Kidney epithelial cell (primary cell): ENCODE measurements around the gene NFKBIL1. TPM values are rescaled to one million over a fixed set of nuclear protein-coding genes. Genes with fewer than 3 reads are reported as not detected.

Source experiments
- DNase-seq: peaks from one replicate; pipeline ENCODE4 v3.0.0-alpha.2; 2010; ENCODE audit warnings: low read depth
- H3K27me3 ChIP-seq: 2 replicates; pipeline ENCODE4 v1.6.0; 2011; ENCODE audit warnings: low read length; ENCODE audit not compliant: control insufficient read depth, insufficient read depth
- H3K36me3 ChIP-seq: 2 replicates; pipeline ENCODE4 v1.5.1; 2011; ENCODE audit warnings: low read length; ENCODE audit not compliant: control insufficient read depth, insufficient read depth
- H3K4me3 ChIP-seq: 2 replicates; pipeline ENCODE4 v1.5.1; 2011; ENCODE audit warnings: low read depth, mild to moderate bottlenecking, control low read depth, low read length
- CTCF ChIP-seq: IDR thresholded peaks from 2 replicates; pipeline ENCODE4 v1.5.1; 2011; ENCODE audit warnings: mild to moderate bottlenecking, moderate library complexity, low read length, control low read depth, inconsistent platforms; ENCODE audit not compliant: insufficient read depth, poor library complexity, severe bottlenecking
- total RNA-seq: library from RNA; depleted of rRNA; stranded (reverse); fragments of >200 nt; gene quantifications from 2 replicates; pipeline ENCODE4 v1.2.3, GENCODE V29; 2015

NFKBIL1 gene
- total RNA-seq, 1 donor from 2014 or later: 44.0 TPM

- DNase-seq: no peak
- TF ChIP-seq CTCF: no peak
- Histone ChIP-seq H3K36me3 (peaks cover 3% of the 10 kb centered on the region), H3K27me3 (no peaks in the 10 kb centered on the region), H3K4me3 (no peak overlapping the region)
Observed at GRCh38 chr6:31544676-31545075, 2.7 kb upstream of the NFKBIL1 start.

GRCh38 chr6:31545291-31545690 is 2.1 kb upstream of the NFKBIL1 start:
- Histone ChIP-seq H3K36me3 (no peaks in the 10 kb centered on the region), H3K4me3 (no peak overlapping the region), H3K27me3 (no peaks in the 10 kb centered on the region)
- no peak for DNase-seq
- no peak for TF ChIP-seq CTCF

GRCh38 chr6:31546339-31546957 is 960 bp upstream of the NFKBIL1 start, which contains the start of gene ATP6V1G2:
ATP6V1G2 (minus strand) TSS chr6:31546608; CDS start chr6:31546559, 49 bp downstream.
- H3K4me3 ChIP-seq: peak within 1 kb of the TSS; percentile 44
- DNase-seq: peak; percentile 79
- H3K36me3 ChIP-seq: no peaks in the 10 kb centered on the region
- no peaks in the 10 kb centered on the region for H3K27me3 ChIP-seq
- peak; percentile 98 for TF ChIP-seq CTCF

- no peak for TF ChIP-seq CTCF
- Histone ChIP-seq H3K4me3 (peak overlapping the region; percentile 44), H3K27me3 (no peaks in the 10 kb centered on the region), H3K36me3 (no peaks in the 10 kb centered on the region)
- DNase-seq: no peak
Observed at GRCh38 chr6:31547727-31548543, 527 bp downstream of the NFKBIL1 start.

GRCh38 chr6:31548544-31548873 is 1.1 kb downstream of the NFKBIL1 start:
- Histone ChIP-seq H3K4me3 (no peak overlapping the region), H3K36me3 (no peaks in the 10 kb centered on the region), H3K27me3 (no peaks in the 10 kb centered on the region)
- TF ChIP-seq CTCF: no peak
- DNase-seq: no peak
